Hippocampal formation (tissue), 2 donors: ENCODE results near the gene MRGPRD.

Source experiments
- DNase-seq, 2 donors: peaks; one replicate each; lab custom pipeline; 2025; lab: John Stamatoyannopoulos, UW

Gene MRGPRD

GRCh38 chr11:68969386-68969785 is 11.4 kb downstream of the MRGPRD start:
- no peak for DNase-seq

GRCh38 chr11:68968306-68969250 is 12.2 kb downstream of the MRGPRD start:
- no peak for DNase-seq

- DNase-seq, result no peak
Measured at GRCh38 chr11:68966894-68967780, 13.6 kb downstream of the MRGPRD start.

DNA sequence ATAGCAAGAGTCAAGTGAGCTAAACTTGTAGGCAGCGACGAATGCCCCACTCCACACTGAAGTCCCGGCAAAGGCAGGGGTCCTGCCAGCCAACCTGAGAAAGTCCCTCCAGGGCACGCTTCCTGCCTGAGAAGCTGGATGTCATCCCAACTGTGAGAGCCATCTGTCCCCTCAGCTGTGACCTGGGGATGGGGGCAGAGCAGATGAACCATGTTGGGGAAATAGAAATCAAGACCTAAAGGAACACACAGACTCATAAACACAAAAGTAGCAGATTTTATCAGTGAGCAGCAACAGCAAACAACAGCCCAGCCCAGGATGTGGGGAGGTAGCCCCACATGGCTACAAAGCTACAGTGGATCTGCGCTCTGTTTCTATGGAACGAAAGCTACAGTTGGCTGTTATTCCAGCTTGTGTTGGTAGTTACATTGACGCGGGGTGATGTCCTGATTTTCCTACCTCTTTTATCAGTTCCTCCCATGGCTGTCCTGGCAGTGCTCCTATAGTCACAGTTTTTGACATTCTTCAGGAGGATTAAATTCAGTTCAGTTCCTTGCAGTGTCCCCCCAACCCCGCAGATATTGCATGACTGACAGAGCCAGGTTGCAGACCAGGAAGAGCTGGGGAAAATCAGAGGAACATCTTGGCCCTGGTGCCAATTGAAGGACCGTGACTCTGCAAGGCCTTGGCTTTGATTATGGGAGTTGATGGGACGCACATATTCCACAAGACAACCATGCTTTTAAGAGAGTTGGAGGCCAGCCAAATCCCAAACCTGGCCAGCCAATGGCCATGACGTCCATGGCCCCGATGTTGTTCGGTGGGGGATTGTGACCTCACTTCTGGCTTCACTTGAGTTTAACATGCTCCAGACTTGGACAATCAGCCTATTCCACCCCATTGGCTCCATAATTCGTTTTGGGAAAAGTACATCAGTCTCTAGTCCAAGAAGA is 14.6 kb downstream of the MRGPRD start:
- DNase-seq, result no peak

DNA sequence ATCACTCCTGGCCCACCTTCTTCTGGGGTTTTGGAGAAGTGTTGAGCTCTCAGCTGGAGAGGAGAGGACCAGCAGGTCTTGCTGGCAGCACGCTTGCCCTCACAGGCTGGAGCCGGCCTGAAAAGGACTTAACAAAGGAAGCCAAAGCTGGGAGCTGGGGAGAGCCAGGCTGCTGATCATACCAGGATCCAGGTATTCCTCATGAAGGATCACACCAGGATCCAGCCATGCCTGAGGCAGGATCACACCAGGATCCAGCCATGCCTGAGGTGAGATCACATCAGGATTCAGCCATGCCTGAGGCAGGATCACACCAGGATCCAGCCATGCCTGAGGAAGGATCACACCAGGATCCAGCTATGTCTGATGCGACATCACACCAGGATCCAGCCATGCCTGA is 17.0 kb downstream of the MRGPRD start:
- no peak for DNase-seq

- DNase-seq, result no peak
Measured at GRCh38 chr11:68962527-68963250, 18.1 kb downstream of the MRGPRD start.

- DNase-seq, result no peak
Measured at GRCh38 chr11:68961245-68961644, 19.5 kb downstream of the MRGPRD start.

DNA sequence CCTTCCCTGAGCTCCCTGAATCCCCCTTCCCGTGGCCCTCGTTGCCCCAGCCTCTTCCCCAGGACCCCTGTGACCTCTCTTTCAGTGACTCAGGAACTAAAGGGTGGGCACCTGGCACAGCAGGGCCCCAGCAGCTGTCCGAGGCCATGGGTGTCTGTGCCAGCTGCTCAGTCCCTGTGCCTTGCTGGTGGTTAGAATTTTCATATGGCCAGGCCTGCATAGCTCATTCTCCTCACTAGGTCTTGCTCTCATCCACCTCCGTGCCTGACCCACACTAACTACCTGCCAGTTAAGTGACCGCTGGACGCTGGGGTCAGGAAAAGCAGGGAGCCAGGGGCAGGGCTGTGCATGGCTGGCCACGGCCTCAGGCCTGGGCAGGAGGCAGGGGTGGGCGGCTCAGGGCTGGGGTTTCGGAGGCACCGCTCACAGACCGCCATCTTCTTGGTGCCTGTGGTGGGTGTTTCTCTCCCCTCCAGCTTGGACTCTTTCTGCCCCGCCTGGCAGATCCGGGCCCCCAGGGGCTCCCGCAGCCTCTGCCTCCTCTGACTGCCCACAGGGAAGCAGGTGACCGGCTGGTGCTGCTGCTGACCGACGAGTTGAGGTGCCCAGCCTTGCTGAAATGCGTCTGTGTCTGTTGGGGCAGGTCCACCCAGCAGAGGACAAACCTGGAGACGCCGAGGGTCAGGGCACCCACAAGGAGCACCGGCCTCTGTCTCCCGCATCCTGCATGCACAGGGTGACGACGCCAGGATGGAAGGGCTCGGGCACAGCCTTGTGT is 20.3 kb downstream of the MRGPRD start:
- no peak for DNase-seq

DNA sequence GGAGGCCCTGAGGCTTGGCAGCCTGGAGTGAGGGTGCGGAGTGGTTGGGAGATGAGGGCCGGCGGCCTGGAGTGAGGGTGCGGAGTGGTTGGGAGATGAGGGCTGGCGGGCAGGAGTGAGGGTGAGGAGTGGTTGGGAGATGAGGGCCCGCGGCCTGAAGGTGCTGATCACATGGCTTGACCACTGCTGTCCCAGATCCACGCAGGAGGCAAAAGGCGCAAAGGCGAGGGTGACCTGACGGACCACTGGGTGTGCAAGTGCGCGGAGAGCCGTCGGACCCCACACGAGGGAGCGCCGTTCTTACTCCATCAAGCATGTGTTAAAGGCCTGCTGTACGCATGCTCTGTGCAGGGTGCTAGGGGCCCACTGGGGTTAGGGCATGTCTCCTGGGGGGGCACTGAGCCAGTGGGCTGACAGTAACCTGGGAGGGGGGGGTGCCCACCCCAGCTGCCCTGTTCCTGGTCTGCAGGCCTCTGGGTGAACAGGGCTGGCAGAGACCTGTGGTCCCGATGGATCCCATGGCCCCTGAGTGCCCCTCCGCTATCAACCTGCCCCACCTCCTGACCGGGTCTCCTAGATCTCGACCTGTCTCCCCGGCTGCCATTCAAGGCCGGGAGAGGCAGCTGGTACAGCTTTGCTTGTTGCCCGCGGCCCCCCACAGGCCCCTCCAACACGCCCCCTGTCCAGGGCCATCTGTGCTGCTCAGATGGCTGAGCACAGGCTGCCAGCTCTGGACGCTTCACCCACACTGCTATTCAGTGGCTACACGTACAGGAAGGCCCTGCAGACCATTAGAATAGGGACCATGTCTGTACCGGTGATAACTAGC is 21.1 kb downstream of the MRGPRD start:
- DNase-seq, result no peak

GRCh38 chr11:68958211-68958610 is 22.6 kb downstream of the MRGPRD start:
- DNase-seq, result no peak

- no peak for DNase-seq
Measured at GRCh38 chr11:68956547-68957254, 24.1 kb downstream of the MRGPRD start.

GRCh38 chr11:68956142-68956541 is 24.6 kb downstream of the MRGPRD start:
- no peak for DNase-seq

DNA sequence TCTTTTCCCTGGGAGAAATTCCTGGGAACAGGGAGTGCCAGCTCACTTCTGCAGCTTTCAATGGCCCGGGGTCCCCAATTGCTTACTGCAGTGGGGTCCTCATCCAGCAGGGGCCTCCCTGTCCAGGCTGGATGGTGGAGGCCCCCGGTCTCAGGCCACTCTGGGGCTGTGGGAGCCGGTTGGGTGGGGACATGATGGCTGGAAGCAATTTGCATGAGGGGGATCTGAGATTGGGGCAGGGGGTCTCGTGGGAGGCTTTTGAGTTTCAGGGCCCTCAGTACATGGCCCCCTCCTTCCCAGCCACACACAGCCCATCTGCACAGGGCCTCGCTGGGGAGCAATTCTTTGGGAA is 25.2 kb downstream of the MRGPRD start:
- DNase-seq, result no peak

DNA sequence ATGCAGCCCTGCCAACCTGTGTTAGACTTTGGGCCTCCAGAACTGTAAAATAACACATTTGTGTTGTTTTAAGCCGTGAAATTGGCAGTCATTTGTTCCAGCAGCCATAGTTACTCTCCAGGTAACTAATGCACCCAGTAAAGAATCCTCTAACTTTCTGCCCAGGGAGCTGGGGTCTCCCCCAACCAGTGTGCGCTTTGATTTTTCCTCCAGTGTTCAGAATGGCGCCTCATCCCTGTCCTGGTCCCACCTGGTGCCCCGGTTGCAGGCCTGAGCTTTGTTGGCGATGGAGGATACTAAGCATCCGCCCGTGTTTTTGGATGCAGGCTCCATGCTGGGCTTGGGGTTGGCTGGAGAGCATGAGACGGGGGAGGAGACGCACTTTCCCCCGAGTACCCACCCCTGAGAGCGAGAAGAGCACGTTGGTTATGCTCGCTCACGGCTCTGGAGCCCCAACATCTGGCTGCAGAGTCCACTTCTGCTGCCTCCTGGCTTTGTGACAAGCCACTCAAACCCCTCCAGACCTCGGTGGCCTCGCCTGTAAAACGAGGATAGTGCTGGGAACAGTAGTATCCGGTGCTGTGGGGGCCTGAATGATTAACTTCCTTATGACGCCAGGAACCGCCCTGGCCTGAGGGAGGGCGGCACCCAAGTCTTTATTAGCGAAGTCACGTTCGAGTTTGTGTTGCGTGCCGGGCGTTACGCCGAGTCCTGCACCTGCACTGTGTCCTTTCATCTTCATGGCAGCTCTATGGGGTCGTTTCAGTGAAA is 25.8 kb downstream of the MRGPRD start:
- DNase-seq, result no peak

DNA sequence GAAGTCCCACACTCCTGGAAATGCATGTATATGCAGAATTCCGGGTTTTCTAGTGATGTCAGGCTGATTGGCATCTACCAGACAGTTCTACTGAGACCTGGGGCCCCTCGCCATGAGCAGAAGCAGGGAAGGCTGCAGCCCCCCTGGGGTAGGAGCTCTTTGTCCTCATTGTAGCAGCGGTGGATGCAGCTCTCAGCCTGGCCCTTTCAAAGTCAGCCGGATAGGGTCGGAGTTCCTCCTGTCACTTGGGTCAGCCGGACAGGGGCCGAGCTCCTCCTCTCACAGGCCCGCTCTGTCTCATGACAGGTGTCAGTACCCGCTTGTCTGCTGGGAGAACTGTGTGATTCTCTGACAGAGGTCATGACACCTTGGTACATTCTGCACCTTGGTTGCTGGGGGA is 30.0 kb downstream of the MRGPRD start:
- no peak for DNase-seq

GRCh38 chr11:68950270-68950669 is 30.5 kb downstream of the MRGPRD start:
- DNase-seq, result no peak

DNA sequence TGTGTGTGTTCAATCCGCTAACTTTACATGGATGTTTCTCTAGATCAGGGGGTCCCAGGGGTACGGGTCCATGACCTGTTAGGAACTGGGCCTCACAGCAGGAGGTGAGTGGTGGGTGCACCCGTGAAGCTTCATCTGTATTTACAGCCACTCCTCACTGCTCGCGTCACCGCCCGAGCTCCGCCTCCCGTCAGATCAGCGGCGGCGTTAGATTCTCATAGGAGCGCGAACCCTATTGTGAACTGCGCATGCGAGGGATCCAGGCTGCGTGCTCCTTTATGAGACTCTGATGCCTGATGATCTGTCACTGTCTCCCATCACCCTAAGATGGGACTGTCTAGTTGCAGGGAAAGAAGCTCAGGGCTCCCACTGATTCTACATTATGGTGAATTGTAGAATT is 31.9 kb downstream of the MRGPRD start:
- DNase-seq, result no peak

- DNase-seq, result no peak
Measured at GRCh38 chr11:68948496-68948895, 32.3 kb downstream of the MRGPRD start.
